RKO (cell line): Measurements from ENCODE around the gene STK31.
"Not testable (repeated sequence)": the region's sequence is repeated elsewhere in the genome, so short reads cannot be mapped to it uniquely, and the experiment has no call there.

Experiments
- DNase-seq: peaks from one replicate; pipeline ENCODE4 v3.0.0-alpha.2; 2016; ENCODE audit warnings: low spot score

The STK31 gene

DNA sequence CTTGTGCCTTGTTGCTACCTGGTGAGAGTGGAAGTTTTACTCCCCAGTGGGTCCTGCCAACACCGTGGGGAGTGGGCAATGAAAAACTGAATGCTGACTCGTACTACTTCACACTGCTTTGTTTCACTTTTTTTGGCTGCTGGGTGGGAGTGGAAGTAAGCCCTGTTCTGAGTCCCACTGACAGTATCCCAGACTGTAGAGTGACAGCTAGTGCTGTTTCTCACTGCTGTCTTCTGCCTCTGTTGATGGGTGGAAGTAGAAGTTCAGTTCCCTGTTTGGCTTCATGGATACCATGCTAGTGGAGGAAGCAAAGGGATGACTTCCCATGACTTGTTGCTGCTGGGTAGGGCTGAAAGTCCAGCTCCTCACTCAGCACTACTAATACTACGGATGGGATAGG, 98.4 kb downstream of the STK31 start:
- DNase-seq: no peak

DNA sequence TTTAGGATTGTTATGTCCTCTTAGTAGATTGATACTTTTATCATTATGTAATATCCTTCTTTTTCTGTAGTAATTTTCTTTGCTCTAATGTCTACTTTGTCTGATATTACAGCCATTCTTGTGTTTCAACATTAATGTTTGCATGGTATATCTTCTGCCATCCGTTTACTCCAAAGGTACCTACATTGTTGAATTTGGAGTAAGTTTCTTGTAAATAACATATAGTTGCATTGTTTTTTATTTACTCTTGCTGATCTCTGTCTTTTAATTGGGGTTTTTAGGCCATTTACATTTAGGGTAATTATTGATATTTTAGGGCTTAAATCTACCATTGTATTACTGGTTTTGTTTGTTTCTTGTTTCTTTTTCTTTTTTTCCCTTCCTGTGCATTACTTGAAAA, 100.1 kb downstream of the STK31 start:
- DNase-seq: no peak

DNA sequence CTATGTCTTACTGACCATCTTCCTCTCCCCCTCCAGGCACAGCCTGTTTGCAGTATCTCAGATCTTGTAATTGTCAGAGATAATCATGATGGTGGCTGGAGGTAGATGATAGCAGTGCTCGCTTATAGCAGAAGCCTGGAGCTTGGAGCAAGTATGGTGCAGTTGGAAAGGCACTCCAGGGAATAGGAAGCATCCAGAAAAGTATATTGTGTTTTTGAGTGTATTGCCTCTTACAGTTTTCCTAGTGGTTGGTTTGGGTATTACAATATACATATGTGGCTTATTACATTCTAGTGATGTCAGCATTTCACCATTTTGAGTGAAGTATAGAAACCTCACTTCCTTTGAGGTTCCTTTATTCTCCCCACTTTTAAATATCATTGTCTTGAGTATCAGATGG, 101.5 kb downstream of the STK31 start:
- DNase-seq: peak; percentile 42

DNA sequence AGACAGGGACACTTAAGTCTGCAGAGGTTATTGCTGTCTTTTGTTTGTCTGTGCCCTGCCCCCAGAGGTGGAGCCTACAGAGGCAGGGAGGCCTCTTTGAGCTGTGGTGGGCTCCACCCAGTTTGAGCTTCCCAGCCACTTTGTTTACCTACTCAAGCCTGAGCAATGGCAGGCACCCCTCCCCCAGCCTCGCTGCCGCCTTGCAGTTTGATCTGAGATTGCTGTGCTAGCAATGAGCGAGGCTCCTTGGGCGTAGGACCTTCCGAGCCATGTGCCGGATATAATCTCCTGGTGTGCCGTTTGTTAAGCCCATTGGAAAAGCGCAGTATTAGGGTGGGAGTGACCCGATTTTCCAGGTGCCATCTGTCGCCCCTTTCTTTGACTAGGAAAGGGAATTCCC, 118.1 kb downstream of the STK31 start:
- not testable (repeated sequence) for DNase-seq

DNA sequence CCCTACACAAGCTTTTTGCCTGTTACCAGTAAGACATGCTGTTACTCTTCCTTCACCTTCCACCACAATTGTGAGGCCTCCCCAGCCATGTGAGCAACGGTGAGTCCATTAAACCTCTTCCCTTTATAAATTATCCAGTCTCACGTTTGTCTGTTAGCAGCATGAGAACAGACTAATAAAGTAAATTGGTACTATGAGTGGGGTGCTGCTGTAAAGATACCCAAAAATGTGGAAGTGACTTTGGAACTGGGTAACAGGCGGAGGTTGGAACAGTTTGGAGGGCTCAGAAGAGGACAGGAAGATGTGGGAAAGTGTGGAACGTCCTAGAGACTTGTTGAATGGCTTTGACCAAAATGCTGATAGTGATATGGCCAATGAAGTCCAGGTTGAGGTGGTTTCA, 122.7 kb downstream of the STK31 start:
- not testable (repeated sequence) for DNase-seq

DNA sequence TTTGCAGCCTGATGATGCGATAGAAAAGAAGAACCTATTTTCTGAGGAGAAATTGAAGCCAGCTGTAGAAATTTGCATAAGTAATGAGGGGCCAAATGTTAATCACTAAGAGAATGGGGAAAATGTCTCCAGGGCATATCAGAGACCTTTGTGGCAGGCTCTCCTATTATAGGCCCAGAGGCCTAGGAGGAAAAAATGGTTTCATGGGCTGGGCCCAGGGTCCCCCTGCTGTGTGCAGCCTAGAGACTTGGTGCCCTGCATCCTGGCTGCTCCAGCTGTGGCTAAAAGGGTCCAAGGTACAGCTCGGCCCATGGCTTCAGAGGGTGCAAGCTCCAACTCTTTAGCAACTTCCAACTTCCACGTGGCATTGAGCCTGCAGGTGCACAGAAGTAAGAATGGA, 123.4 kb downstream of the STK31 start:
- DNase-seq: no peak

DNA sequence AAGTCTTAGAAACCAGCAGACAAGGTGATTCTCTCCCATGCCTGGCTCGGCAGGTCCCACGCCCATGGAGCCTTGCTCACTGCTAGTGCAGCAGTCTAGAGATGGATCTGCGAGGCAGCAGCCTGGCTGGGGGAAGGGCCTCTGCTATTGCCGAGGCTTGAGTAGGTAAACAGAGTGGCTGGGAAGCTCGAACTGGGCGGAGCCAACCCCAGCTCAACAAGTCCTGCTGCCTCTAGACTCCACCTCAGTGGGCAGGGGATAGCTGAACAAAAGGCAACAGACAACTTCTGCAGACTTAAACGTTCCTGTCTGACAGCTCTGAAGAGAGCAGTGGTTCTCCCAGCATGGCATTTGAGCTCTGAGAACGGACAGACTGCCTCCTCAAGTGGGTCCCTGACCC, 134.8 kb downstream of the STK31 start:
- DNase-seq: not testable (repeated sequence)

DNA sequence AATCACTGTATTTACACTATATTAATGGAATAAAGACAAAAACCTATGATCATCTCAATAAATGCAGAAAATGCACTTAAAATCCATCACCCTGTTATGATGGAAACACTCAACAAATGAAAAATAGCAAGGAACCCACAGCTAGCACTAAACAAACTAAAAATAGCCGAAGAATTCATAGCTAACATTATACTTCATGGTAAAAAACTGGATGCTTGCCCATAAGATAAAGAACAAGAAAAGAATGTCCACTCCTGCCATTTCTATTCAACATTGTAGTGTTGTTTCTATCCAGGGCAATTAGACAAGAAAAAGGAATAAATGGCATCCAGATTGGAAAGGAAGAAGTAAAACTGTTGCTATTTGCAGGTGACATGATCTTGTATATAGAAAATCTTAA, 142.1 kb downstream of the STK31 start:
- no peak for DNase-seq

DNA sequence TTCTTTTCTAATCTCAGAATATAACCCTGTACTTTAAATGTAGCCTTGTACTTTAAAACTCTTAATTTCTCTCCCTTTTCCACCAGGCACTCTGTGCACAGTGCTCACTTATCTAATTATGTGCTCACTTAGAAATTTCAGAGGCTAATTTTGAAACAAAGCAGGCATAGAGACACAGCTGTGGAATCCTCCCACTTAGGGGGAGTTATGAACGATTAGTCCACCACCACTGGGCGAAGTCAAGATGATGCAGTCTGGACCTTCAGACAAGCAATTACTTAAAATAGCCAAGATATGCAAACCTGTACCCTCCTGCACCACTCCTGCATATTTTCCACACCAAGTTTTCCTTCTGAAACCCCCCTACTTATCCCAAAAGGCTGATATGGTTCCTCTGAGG, 143.0 kb downstream of the STK31 start:
- no peak for DNase-seq

DNA sequence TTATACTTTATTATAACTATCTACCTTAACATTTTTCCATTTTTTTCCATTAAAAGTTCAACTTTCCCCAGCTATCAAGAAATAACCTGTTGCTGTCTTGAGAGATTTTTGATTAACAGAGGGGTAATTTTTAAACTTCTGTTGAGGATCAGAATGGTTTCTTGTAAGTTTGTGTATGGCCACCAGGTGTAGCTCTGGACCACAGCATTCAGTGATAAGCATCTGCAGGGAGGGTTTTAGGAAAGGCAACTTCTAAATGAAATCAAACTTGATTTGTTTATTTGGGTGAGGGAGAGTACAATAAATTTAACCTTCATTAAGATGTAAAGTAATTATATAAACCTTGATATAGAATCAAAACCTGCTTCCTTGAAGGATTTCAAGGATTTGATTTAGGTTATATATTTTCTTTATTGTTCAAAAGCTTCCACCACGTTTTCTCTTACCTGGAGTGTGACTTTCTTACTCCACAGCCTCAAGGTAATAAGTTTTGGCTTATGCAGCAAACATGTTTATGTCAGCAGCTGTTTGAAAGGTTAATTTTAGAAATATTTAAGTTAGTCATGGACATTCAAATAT, 153.3 kb downstream of the STK31 start:
- peak; percentile 70 for DNase-seq

DNA sequence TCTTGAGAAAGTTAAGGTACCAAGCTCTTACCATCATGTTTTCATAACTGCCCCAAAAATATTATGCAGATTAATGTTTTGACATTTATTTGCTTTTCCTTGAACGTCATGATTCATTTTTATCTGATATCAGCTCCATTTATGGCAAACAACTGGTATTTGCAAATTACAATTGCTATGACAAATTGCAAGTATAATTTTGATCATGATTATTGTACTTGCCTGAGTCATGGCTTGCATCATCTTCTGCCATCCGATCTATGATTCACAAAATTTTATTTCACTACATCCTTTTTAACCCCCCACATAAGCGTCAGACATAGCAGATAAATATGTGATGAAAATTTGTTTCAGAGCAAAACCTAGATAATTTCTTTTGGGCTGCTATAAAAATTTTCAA, 155.0 kb downstream of the STK31 start:
- DNase-seq: peak; percentile 79

DNA sequence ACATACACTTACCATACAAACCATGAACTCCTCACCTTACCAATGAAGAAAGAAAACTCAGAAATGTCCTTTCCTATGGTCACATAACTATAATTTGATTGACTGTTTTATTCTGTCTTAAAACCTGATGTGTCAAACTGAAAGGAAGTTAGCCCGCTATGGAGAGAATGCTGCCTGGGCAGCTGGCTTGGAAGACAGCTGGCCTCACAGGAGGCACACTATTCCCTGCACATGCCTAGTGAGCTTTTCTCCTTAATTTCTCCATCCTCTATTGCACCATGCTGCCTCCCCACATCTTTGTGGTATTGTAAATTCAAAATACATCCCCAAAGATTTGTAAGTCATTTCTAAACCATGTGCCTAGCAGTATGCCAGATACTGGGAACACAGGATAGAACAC, 163.3 kb downstream of the STK31 start:
- no peak for DNase-seq

DNA sequence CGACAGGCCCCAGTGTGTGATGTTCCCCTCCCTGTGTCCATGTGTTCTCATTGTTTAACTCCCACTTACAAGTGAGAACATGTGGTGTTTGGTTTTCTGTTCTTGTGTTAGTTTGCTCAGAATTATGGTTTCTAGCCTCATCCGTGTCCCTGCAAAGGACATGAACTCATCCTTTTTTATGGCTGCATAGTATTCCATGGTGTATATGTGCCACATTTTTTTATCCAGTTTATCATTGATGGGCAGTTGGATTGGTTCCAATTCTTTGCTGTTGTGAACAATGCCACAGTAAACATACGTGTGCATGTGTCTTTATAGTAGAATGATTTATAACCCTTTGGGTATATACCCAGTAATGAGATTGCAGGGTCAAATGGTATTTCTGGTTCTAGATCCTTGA, 166.5 kb downstream of the STK31 start:
- not testable (repeated sequence) for DNase-seq
